Amniotic epithelial cell (primary cell): ENCODE data around the gene ZNF491.
"Not testable (repeated sequence)": the region's sequence is repeated elsewhere in the genome, so short reads cannot be mapped to it uniquely, and the experiment has no call there.

ENCODE experiments used
- DNase-seq: peaks from one replicate; pipeline ENCODE4 v3.0.0-alpha.2; 2010; ENCODE audit warnings: low read depth

The ZNF491 gene

GRCh38 chr19:11798391-11799330 lies at the start of gene ZNF491:
Gene ZNF491, plus strand, starts transcription at chr19:11798523. Its CDS starts 7,431 bp downstream, at chr19:11805954.
- peak; percentile 88 for DNase-seq

GRCh38 chr19:11749751-11750150 lies 48.6 kb upstream of the ZNF491 start:
- DNase-seq = no peak

GRCh38 chr19:11752244-11752736 lies 46.0 kb upstream of the ZNF491 start:
- no peak for DNase-seq

GRCh38 chr19:11754663-11755062 lies 43.7 kb upstream of the ZNF491 start:
- no peak for DNase-seq

GRCh38 chr19:11756965-11757364 lies 41.4 kb upstream of the ZNF491 start:
- no peak for DNase-seq

GRCh38 chr19:11759805-11760204 lies 38.5 kb upstream of the ZNF491 start:
- DNase-seq = no peak

- DNase-seq = no peak
Observed at GRCh38 chr19:11763117-11763516, 35.2 kb upstream of the ZNF491 start.

GRCh38 chr19:11763611-11764010 lies 34.7 kb upstream of the ZNF491 start:
- DNase-seq = no peak

GRCh38 chr19:11766597-11767591 lies 31.4 kb upstream of the ZNF491 start, which contains the start of gene ZNF441:
Gene ZNF441, plus strand, starts transcription at chr19:11767000. Its CDS starts 194 bp downstream, at chr19:11767194.
- peak; percentile 89 for DNase-seq

- peak; percentile 50 for DNase-seq
Observed at GRCh38 chr19:11767633-11768133, 30.6 kb upstream of the ZNF491 start.

GRCh38 chr19:11769995-11770394 lies 28.3 kb upstream of the ZNF491 start:
- DNase-seq = no peak

GRCh38 chr19:11771520-11771919 lies 26.8 kb upstream of the ZNF491 start:
- DNase-seq = not testable (repeated sequence)

- DNase-seq = not testable (repeated sequence)
Observed at GRCh38 chr19:11776669-11777068, 21.7 kb upstream of the ZNF491 start.

GRCh38 chr19:11780431-11781020 lies 17.8 kb upstream of the ZNF491 start:
- DNase-seq = no peak

- peak; percentile 24 for DNase-seq
Observed at GRCh38 chr19:11781295-11782057, 16.8 kb upstream of the ZNF491 start.

- no peak for DNase-seq
Observed at GRCh38 chr19:11783767-11784166, 14.6 kb upstream of the ZNF491 start.

- no peak for DNase-seq
Observed at GRCh38 chr19:11784356-11784755, 14.0 kb upstream of the ZNF491 start.

- no peak for DNase-seq
Observed at GRCh38 chr19:11787536-11787935, 10.8 kb upstream of the ZNF491 start.

- DNase-seq = no peak
Observed at GRCh38 chr19:11792942-11793341, 5.4 kb upstream of the ZNF491 start.

- peak; percentile 80 for DNase-seq
Observed at GRCh38 chr19:11797491-11797890, 832 bp upstream of the ZNF491 start.
